Activated CD8-positive, alpha-beta T cell treated with anti-CD3 and anti-CD28 coated beads, Interleukin-2, amount 10 ng/mL, durations not matched to agents 7 days and 5 days (primary cell): ENCODE results near the gene MUC5B. TPM values are rescaled to one million over a fixed set of nuclear protein-coding genes. Genes with fewer than 3 reads are reported as not detected.
"Not testable (repeated sequence)": the region's sequence is repeated elsewhere in the genome, so short reads cannot be mapped to it uniquely, and the experiment has no call there.

Experiments used
- ATAC-seq: fragments of 150-1000 bp; cut with Tn5 transposase; one replicate; pipeline ENCODE4 v1.10.0; 2021; ENCODE audit warnings: moderate library complexity
- CTCF ChIA-PET: fragments of 350-600 bp; sonication (Branson Sonifier 250); formaldehyde crosslinking; loops from one replicate; lab custom pipeline; 2021; ENCODE audit warnings: antibody characterized with exemption; lab: Charles Lee
- POLR2A ChIA-PET: fragments of 350-600 bp; sonication (Branson Sonifier 250); formaldehyde crosslinking; loops from one replicate; lab custom pipeline; 2021; ENCODE audit warnings: antibody characterized with exemption; lab: Charles Lee
- DNase-seq: peaks from one replicate; pipeline ENCODE4 v3.0.0-alpha.2; 2020
- H3K27ac Mint-ChIP-seq: one replicate; pipeline ENCODE4 v1.8.0; 2021; ENCODE audit warnings: mild to moderate bottlenecking, mixed read lengths
- H3K27me3 Mint-ChIP-seq: one replicate; pipeline ENCODE4 v1.8.0; 2021; ENCODE audit warnings: low read depth, mixed read lengths
- H3K36me3 Mint-ChIP-seq: one replicate; pipeline ENCODE4 v1.8.0; 2021; ENCODE audit warnings: low read depth, mixed read lengths
- H3K4me1 Mint-ChIP-seq: one replicate; pipeline ENCODE4 v1.8.0; 2021; ENCODE audit warnings: low read depth, mixed read lengths
- H3K4me3 Mint-ChIP-seq: one replicate; pipeline ENCODE4 v1.8.0; 2021; ENCODE audit warnings: mild to moderate bottlenecking, mixed read lengths
- H3K9me3 Mint-ChIP-seq: one replicate; pipeline ENCODE4 v1.8.0; 2022; ENCODE audit warnings: mixed read lengths; ENCODE audit not compliant: insufficient read depth
- total RNA-seq, 2 experiments: library from RNA; stranded (reverse); gene quantifications; one replicate each; pipeline ENCODE4 v1.2.3, GENCODE V29; 2021

MUC5B gene
- total RNA-seq, 2 experiments from 2014 or later, result not detected

DNA sequence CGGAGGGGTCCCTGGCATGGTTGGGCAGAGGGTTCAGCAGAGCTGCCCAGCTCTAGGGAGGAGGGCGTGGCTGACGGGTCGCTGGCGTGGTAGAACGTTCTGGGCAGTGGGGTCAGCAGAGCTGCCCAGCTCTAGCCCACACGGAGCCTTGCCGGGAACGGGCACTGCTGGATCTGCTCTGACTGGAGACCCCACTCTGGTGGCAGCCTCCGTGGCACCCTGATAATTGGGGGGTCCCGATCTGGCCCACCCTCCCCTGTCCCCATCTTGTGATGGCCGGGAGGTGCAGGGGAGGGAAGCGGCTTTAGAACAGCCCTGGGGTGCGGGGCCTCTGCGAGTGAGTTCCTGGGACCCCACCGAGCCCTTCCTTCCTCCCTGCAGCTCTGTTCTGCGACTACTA is 43.2 kb upstream of the MUC5B start:
- H3K9me3 Mint-ChIP-seq, result no peaks in the 10 kb centered on the region
- no peak for DNase-seq
- POLR2A ChIA-PET, result no interaction called here
- H3K36me3 Mint-ChIP-seq, result no peaks in the 10 kb centered on the region
- H3K27ac Mint-ChIP-seq, result no peak overlapping the region
- no peak for ATAC-seq
- CTCF ChIA-PET, result no interaction called here
- H3K27me3 Mint-ChIP-seq, result no peaks in the 10 kb centered on the region
- no peaks in the 10 kb centered on the region for H3K4me1 Mint-ChIP-seq
- H3K4me3 Mint-ChIP-seq, result no peak overlapping the region

DNA sequence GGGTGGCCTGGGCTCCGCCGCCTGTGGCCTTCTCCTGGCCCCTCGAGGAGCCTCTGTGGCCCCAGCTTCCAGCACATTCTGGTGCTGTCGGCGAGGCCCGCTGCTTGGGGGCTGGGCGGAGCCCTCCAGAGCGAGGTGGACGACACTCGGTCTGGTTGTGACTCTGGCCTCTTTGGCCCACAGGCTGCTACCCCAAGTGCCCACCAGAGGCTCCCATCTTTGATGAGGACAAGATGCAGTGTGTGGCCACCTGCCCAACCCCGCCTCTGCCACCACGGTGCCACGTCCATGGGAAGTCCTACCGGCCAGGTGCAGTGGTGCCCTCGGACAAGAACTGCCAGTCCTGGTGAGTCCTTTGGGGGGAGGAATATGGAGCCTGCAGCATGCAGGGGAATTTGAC is 42.7 kb upstream of the MUC5B start:
- ChIA-PET CTCF (no interaction called here), POLR2A (no interaction called here)
- H3K9me3 Mint-ChIP-seq, result no peaks in the 10 kb centered on the region
- ATAC-seq (no peak), DNase-seq (no peak)
- H3K27ac Mint-ChIP-seq, result no peak overlapping the region
- no peaks in the 10 kb centered on the region for H3K36me3 Mint-ChIP-seq
- H3K4me1 Mint-ChIP-seq, result no peaks in the 10 kb centered on the region
- no peaks in the 10 kb centered on the region for H3K27me3 Mint-ChIP-seq
- no peak overlapping the region for H3K4me3 Mint-ChIP-seq

DNA sequence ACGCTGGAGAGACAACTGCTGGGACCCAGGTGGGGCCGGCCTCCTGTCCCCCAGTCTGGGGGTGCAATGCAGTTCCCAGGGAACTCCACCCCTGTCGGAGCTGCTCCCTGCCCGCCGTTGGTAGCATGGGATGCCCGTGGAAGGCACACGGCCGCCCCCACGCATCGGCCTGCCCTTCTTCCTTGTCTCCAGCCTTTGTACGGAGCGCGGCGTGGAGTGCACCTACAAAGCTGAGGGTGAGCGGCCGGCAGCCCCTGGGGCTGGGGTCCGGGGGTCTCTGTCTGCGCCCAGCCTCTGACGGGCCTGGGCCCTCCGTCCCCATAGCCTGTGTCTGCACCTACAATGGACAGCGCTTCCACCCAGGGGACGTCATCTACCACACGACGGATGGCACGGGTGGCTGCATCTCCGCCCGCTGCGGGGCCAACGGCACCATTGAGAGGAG is 41.9 kb upstream of the MUC5B start:
- Mint-ChIP-seq H3K36me3 (no peaks in the 10 kb centered on the region), H3K9me3 (no peaks in the 10 kb centered on the region), H3K4me1 (no peaks in the 10 kb centered on the region), H3K27me3 (no peaks in the 10 kb centered on the region), H3K4me3 (no peak overlapping the region), H3K27ac (no peak overlapping the region)
- ATAC-seq (no peak), DNase-seq (no peak)
- ChIA-PET CTCF (no interaction called here), POLR2A (no interaction called here)

DNA sequence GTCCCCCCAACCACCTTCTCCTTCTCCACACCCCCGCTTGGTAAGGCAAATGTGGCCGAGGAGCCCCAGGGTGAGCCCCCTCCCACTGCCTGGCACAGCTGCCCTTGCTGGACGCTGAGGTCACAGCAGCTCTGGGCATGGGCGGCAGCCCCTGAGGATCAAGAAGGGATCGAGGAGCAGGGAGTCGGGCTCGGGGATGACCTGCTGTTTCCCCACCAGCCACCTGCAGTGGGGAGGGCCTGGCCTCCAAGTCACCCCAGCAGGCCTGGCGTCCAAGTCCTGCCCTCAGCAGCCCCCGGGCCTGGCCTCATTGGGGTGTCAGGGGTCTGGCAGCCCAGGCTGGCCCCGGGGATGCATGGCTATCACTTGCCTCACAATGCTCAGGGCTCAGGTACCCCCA is 41.4 kb upstream of the MUC5B start:
- POLR2A ChIA-PET, result no interaction called here
- DNase-seq, result no peak
- H3K27me3 Mint-ChIP-seq, result no peaks in the 10 kb centered on the region
- ATAC-seq, result no peak
- H3K27ac Mint-ChIP-seq, result no peak overlapping the region
- no peaks in the 10 kb centered on the region for H3K36me3 Mint-ChIP-seq
- H3K9me3 Mint-ChIP-seq, result no peaks in the 10 kb centered on the region
- H3K4me1 Mint-ChIP-seq, result no peaks in the 10 kb centered on the region
- CTCF ChIA-PET, result no interaction called here
- H3K4me3 Mint-ChIP-seq, result no peak overlapping the region

DNA sequence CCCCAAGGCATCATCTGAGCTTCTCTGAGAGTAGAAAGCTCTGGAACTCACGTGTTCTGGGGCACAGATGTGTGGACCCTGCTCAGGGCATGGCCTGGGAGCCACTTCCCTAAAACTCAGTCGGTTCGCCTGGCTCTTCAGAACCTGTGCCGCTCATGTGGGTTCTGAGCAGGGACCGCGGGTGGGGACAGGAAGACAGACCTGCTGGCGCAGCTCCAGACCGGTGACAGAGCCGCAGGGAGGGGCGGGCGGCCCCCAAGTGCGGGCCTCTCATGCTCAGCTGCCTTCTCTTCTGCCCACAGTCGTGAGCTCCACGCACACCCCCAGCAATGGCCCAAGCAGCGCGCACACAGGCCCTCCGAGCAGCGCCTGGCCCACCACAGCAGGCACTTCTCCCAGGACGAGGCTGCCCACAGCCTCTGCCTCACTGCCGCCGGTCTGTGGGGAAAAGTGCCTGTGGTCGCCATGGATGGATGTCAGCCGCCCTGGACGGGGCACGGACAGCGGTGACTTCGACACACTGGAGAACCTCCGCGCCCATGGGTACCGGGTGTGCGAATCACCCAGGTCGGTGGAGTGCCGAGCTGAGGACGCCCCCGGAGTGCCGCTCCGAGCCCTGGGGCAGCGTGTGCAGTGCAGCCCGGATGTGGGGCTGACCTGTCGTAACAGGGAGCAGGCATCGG is 40.9 kb upstream of the MUC5B start:
- no peak overlapping the region for H3K4me3 Mint-ChIP-seq
- no peaks in the 10 kb centered on the region for H3K27me3 Mint-ChIP-seq
- POLR2A ChIA-PET, result no interaction called here
- H3K4me1 Mint-ChIP-seq, result no peaks in the 10 kb centered on the region
- CTCF ChIA-PET, result no interaction called here
- H3K9me3 Mint-ChIP-seq, result no peaks in the 10 kb centered on the region
- no peaks in the 10 kb centered on the region for H3K36me3 Mint-ChIP-seq
- no peak overlapping the region for H3K27ac Mint-ChIP-seq
- ATAC-seq, result no peak
- DNase-seq, result no peak

DNA sequence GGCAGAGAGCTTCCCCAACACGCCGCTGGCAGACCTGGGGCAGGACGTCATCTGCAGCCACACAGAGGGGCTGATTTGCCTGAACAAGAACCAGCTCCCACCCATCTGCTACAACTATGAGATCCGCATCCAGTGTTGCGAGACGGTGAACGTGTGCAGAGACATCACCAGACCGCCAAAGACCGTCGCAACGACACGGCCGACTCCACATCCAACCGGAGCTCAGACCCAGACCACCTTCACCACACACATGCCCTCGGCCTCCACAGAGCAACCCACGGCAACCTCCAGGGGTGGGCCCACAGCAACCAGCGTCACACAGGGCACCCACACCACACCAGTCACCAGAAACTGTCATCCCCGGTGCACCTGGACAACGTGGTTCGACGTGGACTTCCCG is 38.7 kb upstream of the MUC5B start:
- H3K27ac Mint-ChIP-seq, H3K36me3 Mint-ChIP-seq, CTCF ChIA-PET, POLR2A ChIA-PET, H3K4me1 Mint-ChIP-seq, ATAC-seq, DNase-seq, H3K27me3 Mint-ChIP-seq, H3K4me3 Mint-ChIP-seq, H3K9me3 Mint-ChIP-seq: not testable (repeated sequence)

DNA sequence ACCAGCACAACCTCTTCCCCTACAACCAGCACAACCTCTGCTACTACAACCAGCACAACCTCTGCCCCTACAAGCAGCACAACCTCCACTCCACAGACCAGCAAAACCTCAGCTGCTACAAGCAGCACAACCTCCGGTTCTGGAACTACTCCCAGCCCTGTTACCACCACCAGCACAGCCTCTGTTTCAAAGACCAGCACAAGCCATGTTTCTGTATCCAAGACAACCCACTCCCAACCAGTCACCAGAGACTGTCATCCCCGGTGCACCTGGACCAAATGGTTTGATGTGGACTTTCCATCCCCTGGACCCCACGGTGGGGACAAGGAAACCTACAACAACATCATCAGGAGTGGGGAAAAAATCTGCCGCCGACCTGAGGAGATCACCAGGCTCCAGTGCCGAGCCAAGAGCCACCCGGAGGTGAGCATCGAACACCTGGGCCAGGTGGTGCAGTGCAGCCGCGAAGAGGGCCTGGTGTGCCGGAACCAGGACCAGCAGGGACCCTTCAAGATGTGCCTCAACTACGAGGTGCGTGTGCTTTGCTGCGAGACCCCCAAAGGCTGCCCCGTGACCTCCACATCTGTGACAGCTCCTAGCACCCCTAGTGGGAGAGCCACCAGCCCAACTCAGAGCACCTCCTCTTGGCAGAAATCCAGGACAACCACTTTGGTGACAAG is 34.3 kb upstream of the MUC5B start:
- CTCF ChIA-PET, ATAC-seq, DNase-seq: not testable (repeated sequence)

DNA sequence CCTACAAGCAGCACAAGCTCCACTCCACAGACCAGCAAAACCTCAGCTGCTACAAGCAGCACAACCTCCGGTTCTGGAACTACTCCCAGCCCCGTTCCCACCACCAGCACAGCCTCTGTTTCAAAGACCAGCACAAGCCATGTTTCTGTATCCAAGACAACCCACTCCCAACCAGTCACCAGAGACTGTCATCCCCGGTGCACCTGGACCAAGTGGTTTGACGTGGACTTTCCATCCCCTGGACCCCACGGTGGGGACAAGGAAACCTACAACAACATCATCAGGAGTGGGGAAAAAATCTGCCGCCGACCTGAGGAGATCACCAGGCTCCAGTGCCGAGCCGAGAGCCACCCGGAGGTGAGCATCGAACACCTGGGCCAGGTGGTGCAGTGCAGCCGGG is 33.0 kb upstream of the MUC5B start:
- H3K4me3 Mint-ChIP-seq, H3K27me3 Mint-ChIP-seq, H3K36me3 Mint-ChIP-seq, DNase-seq, H3K4me1 Mint-ChIP-seq, H3K9me3 Mint-ChIP-seq, POLR2A ChIA-PET, CTCF ChIA-PET, H3K27ac Mint-ChIP-seq, ATAC-seq: not testable (repeated sequence)

More for the DNA sequence above, 34.3 kb upstream of the MUC5B start:
- H3K4me1 Mint-ChIP-seq, POLR2A ChIA-PET, H3K36me3 Mint-ChIP-seq, H3K4me3 Mint-ChIP-seq, H3K27ac Mint-ChIP-seq, H3K27me3 Mint-ChIP-seq, H3K9me3 Mint-ChIP-seq: not testable (repeated sequence)

DNA sequence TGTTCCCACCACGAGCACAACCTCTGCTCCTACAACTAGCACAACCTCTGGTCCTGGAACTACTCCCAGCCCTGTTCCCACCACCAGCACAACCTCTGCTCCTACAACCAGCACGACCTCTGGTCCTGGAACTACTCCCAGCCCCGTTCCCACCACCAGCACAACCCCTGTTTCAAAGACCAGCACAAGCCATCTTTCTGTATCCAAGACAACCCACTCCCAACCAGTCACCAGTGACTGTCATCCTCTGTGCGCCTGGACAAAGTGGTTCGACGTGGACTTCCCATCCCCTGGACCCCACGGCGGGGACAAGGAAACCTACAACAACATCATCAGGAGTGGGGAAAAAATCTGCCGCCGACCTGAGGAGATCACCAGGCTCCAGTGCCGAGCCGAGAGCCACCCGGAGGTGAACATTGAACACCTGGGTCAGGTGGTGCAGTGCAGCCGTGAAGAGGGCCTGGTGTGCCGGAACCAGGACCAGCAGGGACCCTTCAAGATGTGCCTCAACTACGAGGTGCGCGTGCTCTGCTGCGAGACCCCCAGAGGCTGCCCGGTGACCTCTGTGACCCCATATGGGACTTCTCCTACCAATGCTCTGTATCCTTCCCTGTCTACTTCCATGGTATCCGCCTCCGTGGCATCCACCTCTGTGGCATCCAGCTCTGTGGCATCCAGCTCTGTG is 30.9 kb upstream of the MUC5B start:
- H3K27me3 Mint-ChIP-seq, H3K4me1 Mint-ChIP-seq, ATAC-seq, H3K9me3 Mint-ChIP-seq, H3K36me3 Mint-ChIP-seq, H3K27ac Mint-ChIP-seq, CTCF ChIA-PET, DNase-seq, POLR2A ChIA-PET, H3K4me3 Mint-ChIP-seq: not testable (repeated sequence)

DNA sequence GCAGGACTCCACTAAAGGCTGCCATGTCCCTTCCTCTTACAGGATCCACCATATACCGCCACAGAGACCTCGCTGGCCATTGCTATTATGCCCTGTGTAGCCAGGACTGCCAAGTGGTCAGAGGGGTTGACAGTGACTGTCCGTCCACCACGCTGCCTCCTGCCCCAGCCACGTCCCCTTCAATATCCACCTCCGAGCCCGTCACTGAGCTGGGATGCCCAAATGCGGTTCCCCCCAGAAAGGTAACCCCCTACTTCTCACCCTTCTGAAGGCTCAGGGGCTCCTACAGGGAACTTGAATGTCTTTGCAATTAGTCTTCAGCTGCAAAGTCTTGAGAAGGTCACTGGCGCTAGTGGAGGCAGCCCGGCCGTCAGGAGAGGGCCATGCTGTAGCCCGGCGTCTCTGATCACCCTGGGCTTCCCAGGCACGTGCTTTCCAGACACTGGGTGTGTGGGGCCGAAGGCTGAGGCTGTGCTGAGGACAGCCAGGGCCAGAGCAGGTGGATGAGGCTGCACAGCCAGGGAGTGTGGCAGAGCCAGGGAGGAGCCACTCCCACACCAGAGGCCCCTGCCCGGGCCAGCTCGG is 30.0 kb upstream of the MUC5B start:
- ChIA-PET CTCF (no interaction called here), POLR2A (no interaction called here)
- H3K4me3 Mint-ChIP-seq, result no peak overlapping the region
- DNase-seq, result no peak
- no peak overlapping the region for H3K27ac Mint-ChIP-seq
- H3K9me3 Mint-ChIP-seq, result no peaks in the 10 kb centered on the region
- H3K4me1 Mint-ChIP-seq, result no peaks in the 10 kb centered on the region
- ATAC-seq, result no peak
- H3K36me3 Mint-ChIP-seq, result no peaks in the 10 kb centered on the region
- H3K27me3 Mint-ChIP-seq, result no peaks in the 10 kb centered on the region

DNA sequence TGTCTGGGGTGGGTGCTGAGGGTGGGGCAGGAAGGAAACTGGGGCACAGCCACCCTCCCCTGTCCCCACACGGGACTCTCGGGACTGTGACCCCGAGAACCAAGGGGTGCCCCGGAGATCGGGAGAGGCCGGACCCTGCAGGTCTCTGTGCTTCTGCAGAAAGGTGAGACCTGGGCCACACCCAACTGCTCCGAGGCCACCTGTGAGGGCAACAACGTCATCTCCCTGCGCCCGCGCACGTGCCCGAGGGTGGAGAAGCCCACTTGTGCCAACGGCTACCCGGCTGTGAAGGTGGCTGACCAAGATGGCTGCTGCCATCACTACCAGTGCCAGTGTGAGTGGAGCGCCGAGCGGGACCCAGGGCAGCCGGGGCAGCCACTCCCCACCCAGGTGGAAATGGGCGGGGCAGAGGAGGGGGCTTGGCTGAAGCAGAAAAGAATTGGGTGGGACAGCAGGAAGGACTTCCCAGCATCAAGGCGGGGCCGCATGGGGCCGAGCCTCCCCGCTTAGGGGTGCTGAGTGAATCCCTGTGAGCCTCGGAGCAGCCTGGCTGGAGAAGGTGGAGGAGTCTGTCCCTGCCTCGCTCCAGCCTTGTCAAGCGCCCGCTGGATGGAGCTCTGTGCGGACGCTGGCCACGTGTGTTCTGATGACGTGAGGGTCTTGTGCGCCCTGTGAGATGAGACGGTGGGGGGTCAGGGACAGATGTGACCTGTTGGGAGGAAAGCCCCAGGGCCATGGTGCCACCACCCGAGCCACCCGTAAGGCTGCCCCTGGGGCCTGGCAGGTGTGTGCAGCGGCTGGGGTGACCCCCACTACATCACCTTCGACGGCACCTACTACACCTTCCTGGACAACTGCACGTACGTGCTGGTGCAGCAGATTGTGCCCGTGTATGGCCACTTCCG is 29.3 kb upstream of the MUC5B start:
- no peaks in the 10 kb centered on the region for H3K36me3 Mint-ChIP-seq
- no peaks in the 10 kb centered on the region for H3K9me3 Mint-ChIP-seq
- H3K27me3 Mint-ChIP-seq, result no peaks in the 10 kb centered on the region
- no peaks in the 10 kb centered on the region for H3K4me1 Mint-ChIP-seq
- ATAC-seq (no peak), DNase-seq (no peak)
- no peak overlapping the region for H3K27ac Mint-ChIP-seq
- CTCF ChIA-PET, result no interaction called here
- H3K4me3 Mint-ChIP-seq, result no peak overlapping the region
- POLR2A ChIA-PET, result no interaction called here
